HG03095 (cell line): ENCODE measurements around the gene C11orf21.

Experiments
- ATAC-seq: cut with Tn5 transposase; IDR thresholded peaks from one replicate; pipeline ENCODE4 v1.9.1; 2021; ENCODE audit warnings: moderate library complexity; ENCODE audit not compliant: unreplicated experiment

C11orf21 gene

GRCh38 chr11:2321311-2321683, 19.6 kb upstream of the C11orf21 start:
- ATAC-seq, result no peak

GRCh38 chr11:2320568-2321310, 19.0 kb upstream of the C11orf21 start:
- ATAC-seq, result no peak

DNA sequence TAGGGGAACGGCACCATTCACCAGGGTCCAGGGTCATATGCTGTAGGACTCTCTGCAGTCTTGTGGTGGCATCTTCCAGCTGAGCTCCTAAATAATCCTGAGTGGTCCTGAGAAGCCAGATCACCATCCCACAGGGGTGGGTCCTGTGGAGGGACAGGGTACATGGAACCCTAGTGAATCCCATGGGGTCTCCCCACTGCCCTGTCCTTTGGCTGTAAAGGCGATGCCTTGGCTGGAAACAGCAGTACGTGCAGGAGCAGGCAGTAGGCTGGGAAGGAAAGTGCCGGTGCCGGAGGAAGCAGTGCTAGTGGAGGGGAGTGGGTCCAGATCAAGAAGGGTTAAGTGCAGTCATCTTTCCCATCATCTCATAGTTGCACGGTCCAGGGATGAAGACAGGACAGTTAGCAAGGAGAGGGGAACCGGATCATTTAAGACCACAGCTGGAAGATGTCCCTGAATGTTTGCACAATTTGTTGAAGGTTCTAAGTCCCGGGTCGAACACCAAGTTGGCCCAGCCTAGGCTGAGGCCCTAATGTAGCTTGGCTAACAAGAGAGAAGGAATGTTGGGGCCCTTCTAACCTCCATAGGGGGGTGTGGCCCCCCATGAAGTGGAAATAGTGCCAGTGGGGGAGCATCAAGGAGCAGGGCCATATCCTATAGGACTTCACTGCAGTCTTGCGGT, 18.2 kb upstream of the C11orf21 start:
- no peak for ATAC-seq

DNA sequence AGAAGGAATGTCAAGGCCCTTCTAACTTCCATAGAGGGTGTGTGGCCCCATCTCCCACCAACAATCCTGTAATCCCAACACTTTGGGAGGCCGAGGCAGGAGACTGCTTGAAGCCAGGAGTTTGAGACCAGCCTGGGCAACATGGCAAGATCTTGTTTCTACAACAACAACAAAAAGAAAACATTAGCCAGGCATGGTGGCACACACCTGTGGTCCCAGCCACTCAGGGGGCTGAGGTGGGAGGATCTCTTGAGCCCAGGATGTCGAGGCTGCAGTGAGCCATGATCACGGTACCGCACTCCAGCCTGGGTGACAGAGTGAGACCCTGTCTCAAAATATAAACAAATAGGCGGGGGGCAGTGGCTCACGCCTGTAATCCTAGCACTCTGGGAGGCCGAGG, 17.0 kb upstream of the C11orf21 start:
- ATAC-seq, result no peak

GRCh38 chr11:2318123-2318522, 16.4 kb upstream of the C11orf21 start:
- ATAC-seq, result no peak

- no peak for ATAC-seq
These were observed 15.8 kb upstream of the C11orf21 start for GRCh38 chr11:2317354-2318050.

DNA sequence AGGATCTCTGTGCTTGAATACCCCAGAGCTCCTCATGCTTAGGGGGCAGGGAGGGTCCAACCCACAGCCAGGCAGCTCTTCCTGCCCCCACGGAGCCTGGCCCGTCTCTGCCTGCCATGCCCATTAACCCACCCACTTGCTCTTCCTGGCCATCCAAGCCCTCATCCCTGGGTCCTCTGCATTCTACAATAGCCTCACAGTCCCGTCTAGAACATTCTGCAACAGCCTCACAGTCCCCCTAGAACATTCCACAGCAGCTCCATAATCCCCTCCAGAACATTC, 15.2 kb upstream of the C11orf21 start:
- no peak for ATAC-seq

DNA sequence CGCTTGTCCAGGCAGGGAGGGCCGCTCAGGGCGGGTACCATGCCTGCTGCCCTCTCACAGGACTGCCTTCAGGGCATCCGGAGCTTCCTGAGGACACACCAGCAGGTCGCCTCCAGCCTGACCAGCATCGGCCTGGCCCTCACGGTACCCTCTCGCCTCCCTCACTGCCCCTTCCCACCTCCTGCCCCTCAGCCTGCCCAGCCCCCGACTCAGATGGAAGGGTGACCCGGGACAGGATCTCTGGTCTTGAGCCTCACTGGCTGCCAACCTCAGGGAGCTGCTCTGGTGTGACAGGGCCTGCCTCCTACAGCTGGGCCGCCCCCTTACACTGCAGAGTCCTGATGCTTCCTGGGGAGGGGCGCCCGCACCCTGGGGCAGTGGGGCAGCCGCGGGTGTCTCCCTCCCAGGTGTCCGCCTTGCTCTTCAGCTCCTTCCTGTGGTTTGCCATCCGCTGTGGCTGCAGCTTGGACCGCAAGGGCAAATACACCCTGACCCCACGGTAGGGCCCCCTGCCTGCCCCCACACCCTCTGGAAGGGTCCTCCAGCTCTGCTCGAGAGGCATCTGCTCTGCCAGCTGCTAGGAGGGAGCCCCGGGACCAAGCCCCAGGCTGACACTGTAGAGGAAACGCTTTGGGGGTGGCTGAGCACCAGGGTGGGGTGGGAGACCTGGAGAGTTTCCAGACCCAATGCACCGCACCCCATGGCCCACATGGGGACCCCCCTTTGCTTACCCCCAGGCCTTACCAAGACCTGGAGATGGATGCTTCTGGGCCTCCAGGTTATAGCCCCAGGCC, 14.6 kb upstream of the C11orf21 start:
- ATAC-seq, result no peak

- no peak for ATAC-seq
These were observed 13.9 kb upstream of the C11orf21 start for GRCh38 chr11:2315395-2316168.

DNA sequence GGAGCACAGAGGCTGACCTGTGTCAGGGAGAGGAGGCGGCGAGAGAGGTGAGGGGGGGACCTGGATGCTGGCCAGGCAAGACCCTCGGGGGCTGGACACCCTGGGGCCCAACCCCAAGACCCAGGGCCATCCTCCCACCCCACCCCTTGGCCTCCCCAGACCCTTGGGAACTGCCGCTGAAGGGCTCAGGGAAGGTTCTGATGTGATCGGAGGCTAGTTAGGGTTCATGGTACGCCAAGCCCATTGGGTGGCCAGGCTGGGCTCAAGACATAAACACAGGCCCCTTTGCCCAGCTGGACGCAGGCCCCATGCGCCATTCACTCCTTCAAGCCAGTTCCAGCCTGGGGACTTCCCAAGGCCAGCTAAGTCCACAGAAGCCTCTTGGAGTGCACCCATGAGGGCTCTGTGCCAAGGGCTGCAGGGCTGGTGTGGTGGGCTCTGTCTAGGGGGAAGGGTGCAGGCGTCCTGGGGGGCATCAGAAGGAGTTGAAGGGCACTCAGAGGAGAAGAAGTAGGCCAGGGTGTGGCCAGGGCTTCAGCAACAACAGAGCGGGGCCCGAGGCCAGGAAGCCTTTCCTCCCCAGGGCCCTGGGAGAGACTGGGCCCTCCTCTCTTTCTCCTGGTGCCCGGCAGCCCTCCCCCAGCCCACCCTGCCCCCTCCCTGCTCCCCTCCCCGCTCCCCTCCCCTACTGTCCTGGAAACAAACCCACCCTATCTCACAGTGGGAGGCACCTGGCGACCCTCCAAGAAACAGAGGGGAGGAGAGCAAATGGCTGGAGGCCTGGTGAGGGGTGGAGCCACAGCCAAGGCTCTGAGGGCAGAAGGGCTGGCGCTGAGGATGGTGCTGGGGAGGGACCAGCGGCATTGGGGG, 13.0 kb upstream of the C11orf21 start:
- ATAC-seq, result no peak

DNA sequence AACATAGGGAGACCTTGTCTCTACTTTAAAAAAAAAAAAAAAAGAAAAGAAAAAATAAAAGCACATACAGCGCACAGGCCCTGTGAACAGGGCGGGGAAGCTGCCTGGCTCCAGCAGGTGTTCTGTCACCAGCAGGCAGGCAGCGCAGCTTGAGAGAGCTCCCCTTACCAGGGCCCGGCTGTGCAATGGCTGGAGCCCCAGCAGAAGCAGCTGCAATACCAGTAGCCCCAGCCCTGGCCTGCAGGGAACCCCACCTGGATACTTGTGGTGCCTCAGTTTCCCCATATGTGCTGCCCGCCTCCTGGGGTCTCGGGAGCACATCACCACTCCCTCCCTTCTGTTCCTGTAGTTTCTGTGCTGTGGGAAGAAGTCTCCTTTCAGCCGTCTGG, 12.4 kb upstream of the C11orf21 start:
- ATAC-seq, result no peak

DNA sequence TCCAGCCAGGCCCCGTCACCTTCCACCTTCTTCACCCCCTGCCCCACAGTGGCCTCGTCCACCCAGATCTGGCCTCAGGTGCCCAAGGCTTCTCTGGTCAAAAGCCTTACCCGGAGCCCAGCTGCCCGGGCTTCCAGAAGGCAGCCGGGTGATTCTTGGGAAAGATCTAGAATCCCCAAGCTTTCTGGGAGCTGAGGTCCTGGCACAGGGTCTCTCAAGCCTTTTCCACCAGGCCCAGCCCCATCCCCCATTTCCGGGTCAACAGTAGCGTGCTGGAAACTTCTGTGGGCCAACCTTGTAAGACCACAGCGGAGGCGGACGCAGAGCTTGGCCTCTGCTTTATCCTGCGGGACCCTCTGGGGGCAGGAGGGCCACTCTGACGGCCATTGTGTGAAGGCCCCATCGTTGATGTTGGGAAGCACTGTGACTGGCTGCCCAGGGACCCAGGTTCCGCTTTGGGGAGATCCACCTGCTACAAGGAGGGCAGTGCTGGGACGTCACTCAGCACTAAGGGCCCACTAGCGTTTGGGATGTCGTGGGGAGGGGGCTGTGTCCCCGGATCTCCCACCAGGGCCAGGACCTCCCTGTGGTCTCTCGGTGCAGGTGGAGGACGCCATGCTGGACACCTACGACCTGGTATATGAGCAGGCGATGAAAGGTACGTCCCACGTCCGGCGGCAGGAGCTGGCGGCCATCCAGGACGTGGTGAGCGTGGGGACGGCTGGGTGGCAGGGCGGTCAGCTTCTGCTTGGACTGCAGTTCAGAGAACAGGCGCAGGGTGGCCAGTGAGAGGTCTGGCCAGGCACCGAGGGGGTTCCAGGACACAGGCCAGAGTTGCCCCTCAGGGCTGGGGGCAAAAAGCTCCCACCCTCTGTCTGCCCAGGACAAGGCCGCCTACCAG, 11.6 kb upstream of the C11orf21 start:
- ATAC-seq, result no peak

DNA sequence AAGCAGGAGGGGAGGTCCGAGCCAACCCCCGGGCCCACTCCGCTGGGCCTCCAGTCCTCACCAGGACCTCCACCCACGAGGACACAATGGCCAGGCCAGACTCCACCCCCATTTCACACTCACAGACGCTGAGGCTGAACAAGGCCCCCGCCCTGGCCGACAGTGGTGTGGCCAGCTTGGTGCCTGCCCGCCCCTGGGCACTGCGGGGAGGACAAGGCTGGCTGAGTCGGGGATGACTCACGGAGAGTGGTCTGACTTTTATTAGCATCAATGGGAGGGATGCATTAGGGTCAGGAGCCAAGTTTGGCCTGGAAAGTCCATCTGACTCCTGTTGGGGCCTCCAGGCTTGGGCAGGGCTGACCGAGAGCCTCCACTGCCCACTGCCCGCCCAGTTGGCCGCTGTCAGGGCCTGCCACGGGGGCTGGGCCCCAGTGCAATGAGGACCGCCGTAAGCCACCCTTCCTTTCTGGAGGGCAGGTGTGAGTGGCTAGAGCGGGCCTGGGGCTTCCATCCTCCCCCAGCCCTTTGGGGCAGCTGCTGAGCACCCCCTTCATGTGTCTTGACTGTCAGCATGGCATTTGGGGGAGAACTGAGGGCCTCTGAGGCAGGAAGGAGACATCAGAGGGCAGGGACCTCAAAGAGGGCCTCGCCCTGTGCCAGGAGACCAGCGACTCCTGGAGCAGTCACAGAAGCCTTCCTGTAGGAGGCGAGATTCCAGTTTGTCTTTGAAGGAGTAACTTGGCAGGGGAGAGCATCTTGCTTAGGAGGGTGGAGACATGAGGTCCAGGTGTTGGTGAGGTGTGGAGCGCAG, 10.7 kb upstream of the C11orf21 start:
- ATAC-seq, result no peak

- no peak for ATAC-seq
These were observed 9.8 kb upstream of the C11orf21 start for GRCh38 chr11:2311353-2312133.

DNA sequence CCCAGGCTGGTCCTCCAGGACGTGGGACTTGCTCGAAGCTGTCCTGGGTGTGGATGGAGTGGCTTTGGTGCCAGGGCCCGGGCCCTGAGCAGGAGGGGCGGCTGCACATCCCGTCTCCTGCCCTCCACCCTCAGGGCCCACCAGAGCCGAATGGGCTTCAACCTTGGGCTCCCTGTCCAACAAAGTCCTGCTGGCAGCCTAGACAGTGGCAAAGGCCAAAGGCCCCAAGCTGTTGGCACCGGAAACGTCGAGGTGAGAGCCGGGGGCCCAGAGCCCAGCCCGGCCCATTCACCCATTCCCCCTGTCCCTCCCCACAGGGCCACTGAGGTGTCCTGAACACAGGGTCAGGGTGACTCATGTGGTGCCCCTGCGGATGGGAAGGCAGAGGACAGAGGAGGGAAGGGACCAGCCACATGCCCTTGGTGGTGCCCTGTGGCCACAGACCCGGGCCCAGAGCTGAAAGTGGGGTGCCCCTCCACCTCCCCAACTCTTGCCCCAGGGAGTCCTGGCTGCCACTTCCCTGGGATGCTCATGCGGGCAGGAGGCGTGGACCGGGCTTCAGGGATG, 9.2 kb upstream of the C11orf21 start:
- ATAC-seq, result no peak

DNA sequence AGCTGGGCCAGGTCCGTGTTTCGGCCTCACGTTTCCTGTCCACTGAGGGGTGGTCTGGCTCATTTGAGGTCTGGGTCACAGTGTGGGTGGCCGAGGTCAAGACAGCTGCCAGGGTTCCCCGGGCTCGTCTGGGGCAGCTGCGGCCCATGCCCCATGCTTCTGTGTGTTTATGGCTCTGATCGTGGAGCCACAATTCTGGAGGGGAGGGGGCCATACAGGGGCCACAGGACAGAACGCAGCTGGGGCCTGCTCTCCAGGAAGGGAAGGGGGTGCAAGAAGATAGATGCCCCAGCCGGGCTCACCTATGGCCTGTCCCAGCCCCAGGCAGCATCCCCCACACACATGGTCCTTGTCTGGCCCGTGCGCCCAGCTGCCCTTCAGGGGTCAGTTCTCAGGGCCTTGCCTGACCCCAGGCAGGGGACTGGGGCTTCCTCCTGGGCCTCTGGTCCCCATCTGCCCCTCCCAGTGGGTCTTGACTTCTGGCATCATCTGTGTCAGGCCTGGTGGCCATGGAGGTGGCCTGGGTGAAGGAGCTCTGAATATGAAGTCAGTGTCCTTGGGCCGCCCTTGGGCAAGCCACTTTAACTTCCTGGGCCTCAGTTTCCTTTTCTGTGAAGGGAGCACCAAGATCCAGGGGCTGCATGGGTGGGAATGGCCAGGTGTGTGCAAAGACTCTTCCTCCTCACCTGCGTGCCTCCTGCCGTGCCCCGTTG, 8.5 kb upstream of the C11orf21 start:
- ATAC-seq, result no peak
